Chondrocyte (in vitro differentiated cells): ENCODE results near the gene PPM1H. TPM values are rescaled to one million over a fixed set of nuclear protein-coding genes. Genes with fewer than 3 reads are reported as not detected.

ENCODE experiments used
- DNase-seq: peaks from one replicate; pipeline ENCODE4 v3.0.0; 2021; ENCODE audit warnings: mixed read lengths, low spot score
- H3K27ac Mint-ChIP-seq: one replicate; pipeline ENCODE4 v1.8.0; 2021; ENCODE audit warnings: mild to moderate bottlenecking, moderate library complexity, mixed read lengths; ENCODE audit not compliant: unreplicated experiment
- H3K27me3 Mint-ChIP-seq: 2 replicates; pipeline ENCODE4 v1.8.0; 2021; ENCODE audit warnings: low read depth, mixed read lengths
- H3K36me3 Mint-ChIP-seq: 2 replicates; pipeline ENCODE4 v1.8.0; 2021; ENCODE audit warnings: low read depth, mixed read lengths
- H3K4me1 Mint-ChIP-seq: 2 replicates; pipeline ENCODE4 v1.8.0; 2021; ENCODE audit warnings: low read depth, mild to moderate bottlenecking, mixed read lengths
- H3K4me3 Mint-ChIP-seq: one replicate; pipeline ENCODE4 v1.8.0; 2021; ENCODE audit warnings: mild to moderate bottlenecking, moderate library complexity, mixed read lengths; ENCODE audit not compliant: unreplicated experiment
- H3K9me3 Mint-ChIP-seq: 2 replicates; pipeline ENCODE4 v1.8.0; 2021; ENCODE audit warnings: low read depth, mixed read lengths
- CTCF ChIP-seq: fragments of 200-600 bp; sonication (generic); IDR thresholded peaks from 2 replicates; pipeline ENCODE4 v1.5.0; 2021; ENCODE audit warnings: antibody characterized with exemption, mild to moderate bottlenecking, moderate library complexity
- total RNA-seq: library from RNA; stranded (reverse); gene quantifications from 3 replicates; pipeline ENCODE4 v1.2.1, GENCODE V29; 2021

PPM1H gene
- total RNA-seq, 1 donor from 2014 or later, result 34.3 TPM

- H3K27ac Mint-ChIP-seq, result peak overlapping the region; percentile 98
- H3K4me3 Mint-ChIP-seq, result no peak overlapping the region
- no peak for DNase-seq
- H3K9me3 Mint-ChIP-seq, result no peaks in the 10 kb centered on the region
- no peaks in the 10 kb centered on the region for H3K36me3 Mint-ChIP-seq
- no peaks in the 10 kb centered on the region for H3K27me3 Mint-ChIP-seq
- H3K4me1 Mint-ChIP-seq, result peaks cover 81% of the 10 kb centered on the region
- TF ChIP-seq CTCF, result no peak
These were observed 206.2 kb downstream of the PPM1H start for GRCh38 chr12:62728741-62729140.

- Mint-ChIP-seq H3K27ac (no peak overlapping the region), H3K9me3 (no peaks in the 10 kb centered on the region), H3K4me3 (no peak overlapping the region), H3K36me3 (no peaks in the 10 kb centered on the region), H3K4me1 (peaks cover 75% of the 10 kb centered on the region), H3K27me3 (no peaks in the 10 kb centered on the region)
- no peak for TF ChIP-seq CTCF
- DNase-seq, result no peak
These were observed 208.4 kb downstream of the PPM1H start for GRCh38 chr12:62726471-62726980.

GRCh38 chr12:62725781-62726180 lies 209.2 kb downstream of the PPM1H start:
- Mint-ChIP-seq H3K4me1 (peaks cover 75% of the 10 kb centered on the region), H3K27ac (peak overlapping the region; percentile 92), H3K9me3 (no peaks in the 10 kb centered on the region), H3K4me3 (no peak overlapping the region), H3K27me3 (no peaks in the 10 kb centered on the region), H3K36me3 (no peaks in the 10 kb centered on the region)
- TF ChIP-seq CTCF, result no peak
- DNase-seq, result no peak

GRCh38 chr12:62724947-62725451 lies 210.0 kb downstream of the PPM1H start:
- Mint-ChIP-seq H3K4me3 (peak overlapping the region; percentile 9), H3K27ac (peak overlapping the region; percentile 92), H3K36me3 (no peaks in the 10 kb centered on the region), H3K9me3 (no peaks in the 10 kb centered on the region), H3K4me1 (peaks cover 75% of the 10 kb centered on the region), H3K27me3 (no peaks in the 10 kb centered on the region)
- DNase-seq, result no peak
- TF ChIP-seq CTCF, result no peak

GRCh38 chr12:62724285-62724684 lies 210.7 kb downstream of the PPM1H start:
- Mint-ChIP-seq H3K27ac (peak overlapping the region; percentile 92), H3K4me3 (no peak overlapping the region), H3K36me3 (peaks cover under 1% of the 10 kb centered on the region), H3K27me3 (no peaks in the 10 kb centered on the region), H3K4me1 (peaks cover 73% of the 10 kb centered on the region), H3K9me3 (no peaks in the 10 kb centered on the region)
- DNase-seq, result no peak
- TF ChIP-seq CTCF, result no peak
